CD4-positive, alpha-beta T cell treated with Interleukin-1 beta for 1 hour (primary cell): Measurements from ENCODE around the gene PRM2.

Source experiments
- DNase-seq, 2 donors: peaks; one replicate each; pipeline ENCODE4 v3.0.0-alpha.2; 2020 to 2022

Gene PRM2

GRCh38 chr16:11245988-11246387, 30.3 kb downstream of the PRM2 start:
- no peak for DNase-seq

GRCh38 chr16:11245222-11245737, 31.0 kb downstream of the PRM2 start:
- no peak for DNase-seq

GRCh38 chr16:11242658-11243057, 33.6 kb downstream of the PRM2 start:
- DNase-seq = no peak

GRCh38 chr16:11241480-11242204, 34.6 kb downstream of the PRM2 start:
- no peak for DNase-seq

GRCh38 chr16:11240636-11241473, 35.4 kb downstream of the PRM2 start:
- DNase-seq = no peak

GRCh38 chr16:11239644-11240632, 36.3 kb downstream of the PRM2 start:
- no peak for DNase-seq

GRCh38 chr16:11238272-11239202, 37.7 kb downstream of the PRM2 start:
- no peak for DNase-seq

- peak in 1 of 2 donors; percentile 49 for DNase-seq
These were observed 39.6 kb downstream of the PRM2 start for GRCh38 chr16:11236461-11237254.

- no peak for DNase-seq
These were observed 40.6 kb downstream of the PRM2 start for GRCh38 chr16:11235703-11235991.

- DNase-seq = no peak
These were observed 41.2 kb downstream of the PRM2 start for GRCh38 chr16:11234884-11235702.

GRCh38 chr16:11233727-11234376, 42.4 kb downstream of the PRM2 start:
- DNase-seq = peak; percentile 32 to 57

GRCh38 chr16:11232852-11233726, 43.2 kb downstream of the PRM2 start:
- peak; percentile 86 to 89 for DNase-seq

GRCh38 chr16:11232302-11232851, 43.9 kb downstream of the PRM2 start:
- DNase-seq = no peak

GRCh38 chr16:11231367-11231970, 44.8 kb downstream of the PRM2 start:
- DNase-seq = no peak

GRCh38 chr16:11229906-11230305, 46.4 kb downstream of the PRM2 start:
- no peak for DNase-seq

- DNase-seq = no peak
These were observed 46.8 kb downstream of the PRM2 start for GRCh38 chr16:11229432-11229831.

- no peak for DNase-seq
These were observed 50.4 kb downstream of the PRM2 start for GRCh38 chr16:11225677-11226549.
